NT2/D1 (cell line): ENCODE results near the gene VRTN.

Experiments used
- SUZ12 ChIP-seq: IDR thresholded peaks from 2 replicates; pipeline ENCODE4 v1.6.1; 2011; ENCODE audit not compliant: insufficient read length, insufficient read depth; ENCODE audit errors: extremely low read depth
- YY1 ChIP-seq: IDR thresholded peaks from 2 replicates; pipeline ENCODE4 v1.6.1; 2011; ENCODE audit not compliant: insufficient read length, insufficient read depth
- ZNF274 ChIP-seq: IDR thresholded peaks from 2 replicates; pipeline ENCODE4 v1.6.1; 2011; ENCODE audit warnings: mild to moderate bottlenecking, low read depth, low read length

DNA sequence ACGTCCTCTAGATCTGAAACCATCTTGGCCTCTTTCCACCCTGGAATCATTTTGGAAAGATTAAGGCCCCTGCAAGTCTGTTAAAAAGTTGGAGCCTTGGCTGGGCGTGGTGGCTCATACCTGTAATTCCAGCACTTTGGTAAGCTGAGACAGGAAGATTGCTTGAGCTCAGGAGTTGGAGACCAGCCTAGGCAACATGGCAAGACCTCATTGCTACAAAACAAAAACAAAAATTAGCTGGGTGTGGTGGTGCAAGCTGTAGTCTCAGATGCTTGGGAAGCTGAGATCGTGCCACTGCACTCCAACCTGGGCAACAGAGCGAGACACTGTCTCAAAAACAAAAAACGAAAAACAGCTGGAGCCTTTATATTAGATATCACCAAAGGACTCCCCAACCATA, 34.7 kb upstream of the VRTN start:
- TF ChIP-seq YY1 (no peak), ZNF274 (no peak), SUZ12 (no peak)
